ENCODE data around the gene IFRD2. TPM values are rescaled to one million over a fixed set of nuclear protein-coding genes. Genes with fewer than 3 reads are reported as not detected.

Gene IFRD2
- total RNA-seq, 1 donor from 2014 or later, result 38.2 TPM

DNA sequence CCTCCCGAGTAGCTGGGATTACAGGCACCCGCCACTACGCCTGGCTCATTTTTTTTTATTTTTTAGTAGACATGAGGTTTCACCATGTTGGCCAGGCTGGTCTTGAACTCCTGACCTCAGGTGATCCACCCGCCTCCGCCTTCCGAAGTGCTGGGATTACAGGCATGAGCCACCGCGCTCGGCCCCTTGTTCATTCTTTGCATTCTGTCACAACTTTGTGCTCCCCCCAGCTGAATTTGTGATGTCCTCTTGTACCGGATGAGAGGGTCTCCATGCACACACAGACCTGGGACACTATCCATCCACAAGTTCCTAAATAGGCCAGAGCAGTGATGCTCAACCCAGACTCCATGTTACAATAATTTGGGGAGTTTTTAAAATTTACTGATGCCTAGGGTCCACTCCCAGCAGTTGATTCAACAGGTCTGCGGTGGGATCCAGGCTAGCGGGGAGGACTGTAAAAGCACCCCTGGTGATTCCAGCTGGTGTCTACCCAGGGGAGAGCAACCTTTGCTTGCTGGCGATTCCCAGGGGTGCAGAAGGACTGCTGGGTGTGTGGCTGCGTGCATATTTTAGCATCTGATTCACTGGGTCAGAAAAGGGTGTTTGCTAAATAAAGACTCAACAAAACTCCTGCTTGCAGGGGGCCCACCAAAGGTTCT lies 47.4 kb upstream of the IFRD2 start:
- peaks cover 20% of the 10 kb centered on the region for H3K4me1 Mint-ChIP-seq (ENCODE audit: low read depth, unreplicated experiment)
- H3K9me3 Mint-ChIP-seq (ENCODE audit: unreplicated experiment), result peaks cover 22% of the 10 kb centered on the region
- peaks cover 32% of the 10 kb centered on the region for H3K27me3 Mint-ChIP-seq (ENCODE audit: unreplicated experiment)
- H3K4me3 Mint-ChIP-seq (ENCODE audit: unreplicated experiment), result peak overlapping the region; percentile 69
- TF ChIP-seq, protein P1, sequence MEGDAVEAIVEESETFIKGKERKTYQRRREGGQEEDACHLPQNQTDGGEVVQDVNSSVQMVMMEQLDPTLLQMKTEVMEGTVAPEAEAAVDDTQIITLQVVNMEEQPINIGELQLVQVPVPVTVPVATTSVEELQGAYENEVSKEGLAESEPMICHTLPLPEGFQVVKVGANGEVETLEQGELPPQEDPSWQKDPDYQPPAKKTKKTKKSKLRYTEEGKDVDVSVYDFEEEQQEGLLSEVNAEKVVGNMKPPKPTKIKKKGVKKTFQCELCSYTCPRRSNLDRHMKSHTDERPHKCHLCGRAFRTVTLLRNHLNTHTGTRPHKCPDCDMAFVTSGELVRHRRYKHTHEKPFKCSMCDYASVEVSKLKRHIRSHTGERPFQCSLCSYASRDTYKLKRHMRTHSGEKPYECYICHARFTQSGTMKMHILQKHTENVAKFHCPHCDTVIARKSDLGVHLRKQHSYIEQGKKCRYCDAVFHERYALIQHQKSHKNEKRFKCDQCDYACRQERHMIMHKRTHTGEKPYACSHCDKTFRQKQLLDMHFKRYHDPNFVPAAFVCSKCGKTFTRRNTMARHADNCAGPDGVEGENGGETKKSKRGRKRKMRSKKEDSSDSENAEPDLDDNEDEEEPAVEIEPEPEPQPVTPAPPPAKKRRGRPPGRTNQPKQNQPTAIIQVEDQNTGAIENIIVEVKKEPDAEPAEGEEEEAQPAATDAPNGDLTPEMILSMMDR (IDR thresholded peaks at IDR 0.05; ENCODE audit: partially characterized antibody, unreplicated experiment), result no peak
- no peak overlapping the region for H3K27ac Mint-ChIP-seq (ENCODE audit: unreplicated experiment)
- H3K36me3 Mint-ChIP-seq (ENCODE audit: unreplicated experiment), result peaks cover 4% of the 10 kb centered on the region
- no peak for DNase-seq

DNA sequence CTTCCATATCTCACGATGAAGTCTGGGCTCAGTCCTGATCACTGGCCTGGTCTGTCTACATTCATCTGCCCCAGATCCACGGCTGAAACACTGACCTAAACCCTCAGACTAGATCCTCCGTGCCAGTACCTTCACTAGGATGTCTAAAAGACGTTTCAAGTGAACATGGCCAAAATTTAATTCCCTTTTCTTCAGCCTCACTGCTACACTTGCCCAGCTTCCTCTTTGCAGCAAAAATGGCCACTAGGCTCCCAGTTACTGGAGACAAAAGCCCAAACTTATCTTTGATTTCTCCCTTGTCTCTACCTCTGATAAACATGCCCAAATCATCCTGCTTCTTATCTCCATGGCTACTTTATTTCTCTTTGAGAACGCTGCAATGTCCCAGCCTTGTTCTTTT lies 46.7 kb upstream of the IFRD2 start:
- TF ChIP-seq, protein P1 (IDR thresholded peaks at IDR 0.05; ENCODE audit: partially characterized antibody, unreplicated experiment), result no peak
- peak overlapping the region; percentile 93 for H3K4me3 Mint-ChIP-seq (ENCODE audit: unreplicated experiment)
- peaks cover 30% of the 10 kb centered on the region for H3K27me3 Mint-ChIP-seq (ENCODE audit: unreplicated experiment)
- H3K9me3 Mint-ChIP-seq (ENCODE audit: unreplicated experiment), result peaks cover 22% of the 10 kb centered on the region
- H3K27ac Mint-ChIP-seq (ENCODE audit: unreplicated experiment), result peak overlapping the region; percentile 40
- H3K36me3 Mint-ChIP-seq (ENCODE audit: unreplicated experiment), result peaks cover 4% of the 10 kb centered on the region
- no peak for DNase-seq
- H3K4me1 Mint-ChIP-seq (ENCODE audit: low read depth, unreplicated experiment), result peaks cover 24% of the 10 kb centered on the region

DNA sequence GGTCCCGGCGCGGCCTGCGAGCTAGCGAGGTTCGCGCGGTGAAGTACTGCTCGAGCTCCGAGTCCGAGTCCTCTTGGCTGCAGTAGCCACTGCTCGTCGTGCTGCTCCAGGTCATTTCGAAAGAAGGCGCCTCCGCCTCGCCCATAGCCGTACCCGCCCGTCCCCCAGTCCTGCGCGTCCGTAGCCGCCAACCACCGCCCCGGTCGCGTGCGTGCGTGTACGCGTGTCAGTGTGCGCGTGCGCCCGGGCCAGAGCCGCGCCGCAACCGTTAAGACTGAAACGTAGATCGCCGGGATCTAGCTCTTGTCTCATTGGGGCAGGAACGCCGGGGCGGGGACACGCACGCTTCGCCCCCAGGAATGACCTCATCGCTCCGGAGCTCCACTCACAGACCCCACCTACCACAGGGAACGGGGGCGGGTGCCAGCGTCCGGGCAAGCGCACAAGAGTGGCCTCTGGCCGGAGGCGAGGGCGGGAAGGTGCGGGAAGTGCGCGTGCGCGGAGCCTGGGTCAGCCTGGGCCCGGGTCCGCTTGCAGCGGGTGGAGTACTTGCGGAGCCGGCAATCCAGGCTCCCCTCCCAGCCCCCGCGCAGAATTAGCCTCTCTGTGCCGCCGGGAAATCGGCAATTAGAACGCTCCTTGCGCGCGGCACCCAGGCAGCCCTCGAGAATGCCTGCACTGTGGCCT lies 45.1 kb upstream of the IFRD2 start:
- Mint-ChIP-seq H3K9me3 (ENCODE audit: unreplicated experiment) (peaks cover 20% of the 10 kb centered on the region), H3K4me1 (ENCODE audit: low read depth, unreplicated experiment) (peaks cover 29% of the 10 kb centered on the region), H3K4me3 (ENCODE audit: unreplicated experiment) (peak overlapping the region; percentile 93), H3K36me3 (ENCODE audit: unreplicated experiment) (peaks cover 4% of the 10 kb centered on the region), H3K27ac (ENCODE audit: unreplicated experiment) (peak overlapping the region; percentile 93), H3K27me3 (ENCODE audit: unreplicated experiment) (peaks cover 27% of the 10 kb centered on the region)
- DNase-seq, result peak; percentile 99
- TF ChIP-seq, protein P1 (IDR thresholded peaks at IDR 0.05; ENCODE audit: partially characterized antibody, unreplicated experiment), result no peak

- peak overlapping the region; percentile 98 for H3K27ac Mint-ChIP-seq (ENCODE audit: unreplicated experiment)
- H3K4me1 Mint-ChIP-seq (ENCODE audit: low read depth, unreplicated experiment), result peaks cover 29% of the 10 kb centered on the region
- TF ChIP-seq, protein P1 (IDR thresholded peaks at IDR 0.05; ENCODE audit: partially characterized antibody, unreplicated experiment), result no peak
- H3K9me3 Mint-ChIP-seq (ENCODE audit: unreplicated experiment), result peaks cover 21% of the 10 kb centered on the region
- H3K4me3 Mint-ChIP-seq (ENCODE audit: unreplicated experiment), result peak overlapping the region; percentile 100
- no peak for DNase-seq
- H3K27me3 Mint-ChIP-seq (ENCODE audit: unreplicated experiment), result peaks cover 26% of the 10 kb centered on the region
- H3K36me3 Mint-ChIP-seq (ENCODE audit: unreplicated experiment), result peaks cover 4% of the 10 kb centered on the region
These were observed 44.4 kb upstream of the IFRD2 start for GRCh38 chr3:50336452-50337174.
